H1 (cell line): Measurements from ENCODE around the gene RNF149. TPM values are rescaled to one million over a fixed set of nuclear protein-coding genes. Genes with fewer than 3 reads are reported as not detected.

ENCODE experiments used
- CTCF ChIA-PET: fragments of 300-600 bp; sonication (Branson Sonifier 250); formaldehyde crosslinking; loops from one replicate; lab custom pipeline; 2021; ENCODE audit not compliant: partially characterized antibody; lab: Charles Lee
- POLR2A ChIA-PET: fragments of 300-600 bp; sonication (Branson Sonifier 250); formaldehyde crosslinking; loops from one replicate; lab custom pipeline; 2021; ENCODE audit warnings: inconsistent platforms; ENCODE audit not compliant: partially characterized antibody; lab: Charles Lee
- DNase-seq, 2 experiments: peaks; one replicate each; pipeline versions ENCODE4 v3.0.0 to v3.0.0-alpha.2; 2010 to 2022; ENCODE audit warnings: low spot score in 2 of 2, low read depth in 1 of 2, mixed read lengths in 1 of 2
- FAIRE-seq: peaks from 2 replicates; lab custom pipeline; 2011; peaks lifted over from hg19 to GRCh38; lab: Jason Lieb, UNC
- H2AFZ ChIP-seq: 2 replicates; pipeline ENCODE4 v1.8.1; 2012; ENCODE audit warnings: low read length, inconsistent platforms
- H2AK5ac ChIP-seq: 2 replicates; pipeline ENCODE4 v1.6.1; 2013; ENCODE audit warnings: low read depth, low read length
- H2BK120ac ChIP-seq: replicated peaks from 2 replicates; pipeline ENCODE3; 2013; ENCODE audit warnings: low read depth, low read length, inconsistent platforms
- H2BK12ac ChIP-seq: 2 replicates; pipeline ENCODE4 v1.6.1; 2013; ENCODE audit warnings: low read depth, low read length
- H2BK15ac ChIP-seq: 2 replicates; pipeline ENCODE4 v1.6.1; 2013; ENCODE audit warnings: low read length
- H2BK20ac ChIP-seq: 2 replicates; pipeline ENCODE4 v1.6.1; 2013; ENCODE audit warnings: low read length
- H2BK5ac ChIP-seq: 2 replicates; pipeline ENCODE4 v1.6.1; 2013; ENCODE audit warnings: low read depth, low read length
- H3K14ac ChIP-seq: 2 replicates; pipeline ENCODE4 v1.6.1; 2013; ENCODE audit warnings: inconsistent platforms; ENCODE audit not compliant: insufficient read length
- H3K18ac ChIP-seq: 2 replicates; pipeline ENCODE4 v1.6.1; 2013; ENCODE audit warnings: low read length; ENCODE audit errors: extremely low read depth
- H3K23ac ChIP-seq: 2 replicates; pipeline ENCODE4 v1.6.1; 2013; ENCODE audit warnings: inconsistent platforms; ENCODE audit not compliant: insufficient read length
- H3K23me2 ChIP-seq: 2 replicates; pipeline ENCODE4 v1.6.1; 2013; ENCODE audit warnings: low read depth, low read length
- H3K27ac ChIP-seq: 2 replicates; pipeline ENCODE4 v1.6.1; 2011; ENCODE audit warnings: low read depth, low read length, inconsistent platforms
- H3K27me3 ChIP-seq, 4 experiments: replicated peaks in 1 of 4; 1 replicate in 1 of 4; 2 replicates in 3 of 4; pipeline versions ENCODE4 v1.6.1 to v1.8.1; 2011 to 2013; ENCODE audit warnings: low read length in 3 of 4, mild to moderate bottlenecking in 3 of 4, inconsistent platforms in 2 of 4, mixed read lengths in 2 of 4, moderate library complexity in 1 of 4; ENCODE audit not compliant: control insufficient read depth in 3 of 4, insufficient read depth in 3 of 4; ENCODE audit errors: extremely low read depth in 1 of 4
- H3K36me3 ChIP-seq, 4 experiments: 2 replicates each; pipeline versions ENCODE4 v1.6.1 to v1.8.1; 2011 to 2013; ENCODE audit warnings: mild to moderate bottlenecking in 4 of 4, low read length in 3 of 4, moderate library complexity in 2 of 4, control low read depth in 1 of 4, inconsistent platforms in 1 of 4; ENCODE audit not compliant: insufficient read depth in 4 of 4, control insufficient read depth in 2 of 4
- H3K4ac ChIP-seq: replicated peaks from 2 replicates; pipeline ENCODE3; 2013; ENCODE audit warnings: low read length, low read depth, mixed read lengths, inconsistent platforms; ENCODE audit not compliant: insufficient read length
- H3K4me1 ChIP-seq, 4 experiments: replicated peaks in 1 of 4; 1 replicate in 1 of 4; 2 replicates in 3 of 4; pipeline versions ENCODE4 v1.6.1 to v1.8.1; 2011 to 2013; ENCODE audit warnings: low read length in 3 of 4, inconsistent platforms in 2 of 4, mixed read lengths in 1 of 4; ENCODE audit not compliant: insufficient read depth in 4 of 4, control insufficient read depth in 3 of 4
- H3K4me2 ChIP-seq, 2 experiments: 2 replicates each; pipeline versions ENCODE4 v1.6.1 to v1.8.1; 2011 to 2013; ENCODE audit warnings: low read depth in 2 of 2, low read length in 2 of 2, control low read depth in 1 of 2, inconsistent platforms in 1 of 2, mild to moderate bottlenecking in 1 of 2; ENCODE audit not compliant: insufficient read depth in 1 of 2
- H3K4me3 ChIP-seq, 4 experiments: fragments of 200-600, 300-600 bp in 1 of 4; sonication (generic), shearing (Covaris generic), sonication (Bioruptor Twin) in 1 of 4; 2 replicates each; pipeline versions ENCODE4 v1.5.1 to v1.8.1; 2011 to 2016; ENCODE audit warnings: low read length in 4 of 4, low read depth in 3 of 4, control low read depth in 2 of 4, inconsistent platforms in 2 of 4, mild to moderate bottlenecking in 2 of 4, mixed read lengths in 1 of 4, moderate library complexity in 1 of 4; ENCODE audit not compliant: insufficient read depth in 2 of 4; ENCODE audit errors: extremely low read depth in 1 of 4
- H3K56ac ChIP-seq: replicated peaks from 2 replicates; pipeline ENCODE3; 2013; ENCODE audit warnings: low read depth, mild to moderate bottlenecking, mixed read lengths, low read length, inconsistent platforms; ENCODE audit not compliant: insufficient read length
- H3K79me1 ChIP-seq: 2 replicates; pipeline ENCODE4 v1.6.1; 2013; ENCODE audit warnings: low read depth, low read length, control low read depth
- H3K79me2 ChIP-seq, 2 experiments: 2 replicates each; pipeline versions ENCODE4 v1.6.1 to v1.8.1; 2012 to 2013; ENCODE audit warnings: low read length in 2 of 2, mild to moderate bottlenecking in 2 of 2, inconsistent platforms in 1 of 2; ENCODE audit not compliant: insufficient read depth in 2 of 2, control insufficient read depth in 1 of 2
- H3K9ac ChIP-seq, 4 experiments: replicated peaks in 1 of 4; 1 replicate in 1 of 4; 2 replicates in 3 of 4; pipeline versions ENCODE4 v1.6.1 to v1.8.1; 2011 to 2013; ENCODE audit warnings: low read depth in 3 of 4, low read length in 3 of 4, control low read depth in 2 of 4, mild to moderate bottlenecking in 2 of 4, moderate library complexity in 2 of 4, inconsistent platforms in 1 of 4; ENCODE audit errors: extremely low read depth in 1 of 4
- H3K9me3 ChIP-seq, 2 experiments: 2 replicates each; pipeline versions ENCODE4 v1.6.1 to v1.8.1; 2012 to 2013; ENCODE audit warnings: mild to moderate bottlenecking in 2 of 2, moderate library complexity in 2 of 2, control low read depth in 1 of 2, inconsistent platforms in 1 of 2, low read depth in 1 of 2, low read length in 1 of 2, mixed read lengths in 1 of 2; ENCODE audit not compliant: insufficient read depth in 2 of 2
- H4K20me1 ChIP-seq, 2 experiments: replicated peaks in 1 of 2; 2 replicates each; pipeline versions ENCODE3 to v1.8.1; 2011 to 2013; ENCODE audit warnings: inconsistent platforms in 2 of 2, low read length in 2 of 2, mild to moderate bottlenecking in 1 of 2; ENCODE audit not compliant: insufficient read depth in 2 of 2, control insufficient read depth in 1 of 2
- H4K5ac ChIP-seq: 2 replicates; pipeline ENCODE4 v1.6.1; 2013; ENCODE audit warnings: low read length, low read depth, mixed read lengths, inconsistent platforms; ENCODE audit not compliant: insufficient read length
- H4K8ac ChIP-seq: 2 replicates; pipeline ENCODE4 v1.8.0; 2013; ENCODE audit warnings: mild to moderate bottlenecking, moderate library complexity, low read length, inconsistent platforms; ENCODE audit not compliant: insufficient read depth; ENCODE audit errors: extremely low read depth
- H4K91ac ChIP-seq: replicated peaks from 2 replicates; pipeline ENCODE3; 2013; ENCODE audit warnings: low read length, mixed read lengths, inconsistent platforms; ENCODE audit not compliant: insufficient read length
- ASH2L ChIP-seq: fragments of 200-600, 300-600 bp; sonication (generic); IDR thresholded peaks from one replicate; pipeline ENCODE4 v1.7.1; 2017; ENCODE audit warnings: low read length
- CHD2 ChIP-seq: IDR thresholded peaks from 2 replicates; pipeline ENCODE4 v1.6.1; 2012; ENCODE audit warnings: low read length, improper control_type of control experiment
- CREB1 ChIP-seq: IDR thresholded peaks from 2 replicates; pipeline ENCODE4 v1.6.1; 2012; ENCODE audit warnings: inconsistent platforms
- HDAC6 ChIP-seq: IDR thresholded peaks from one replicate; pipeline ENCODE4 v1.7.1; 2012; ENCODE audit warnings: low read depth, mild to moderate bottlenecking, inconsistent platforms, low read length, moderate library complexity
- JUN ChIP-seq: IDR thresholded peaks from 2 replicates; pipeline ENCODE4 v1.6.1; 2011; ENCODE audit warnings: low read depth, mild to moderate bottlenecking, improper control_type of control experiment, low read length
- POLR2A ChIP-seq, 2 experiments: IDR thresholded peaks; 1 replicate in 1 of 2; 2 replicates in 1 of 2; pipeline ENCODE4 v1.6.1; 2011; ENCODE audit warnings: low read depth in 2 of 2, low read length in 2 of 2, mild to moderate bottlenecking in 2 of 2; ENCODE audit errors: control extremely low read depth in 1 of 2
- RBBP5 ChIP-seq: IDR thresholded peaks from 2 replicates; pipeline ENCODE4 v1.7.1; 2012; ENCODE audit warnings: low read depth, mild to moderate bottlenecking, inconsistent platforms, low read length, moderate library complexity, borderline replicate concordance
- RXRA ChIP-seq: IDR thresholded peaks from 2 replicates; pipeline ENCODE4 v1.6.1; 2011; ENCODE audit warnings: low read depth, mild to moderate bottlenecking, low read length, moderate library complexity; ENCODE audit not compliant: insufficient read depth
- SRF ChIP-seq: IDR thresholded peaks from 2 replicates; pipeline ENCODE4 v1.6.1; 2011; ENCODE audit warnings: mild to moderate bottlenecking, low read depth, low read length, moderate library complexity
- TAF7 ChIP-seq: optimal IDR thresholded peaks from 2 replicates; pipeline ENCODE3; 2011; ENCODE audit warnings: low read depth, mild to moderate bottlenecking, inconsistent platforms, low read length, moderate library complexity, borderline replicate concordance
- USF2 ChIP-seq: IDR thresholded peaks from 2 replicates; pipeline ENCODE4 v1.6.1; 2011; ENCODE audit warnings: low read length, improper control_type of control experiment
- ZNF274 ChIP-seq: IDR thresholded peaks from 2 replicates; pipeline ENCODE4 v1.7.0; 2012; ENCODE audit warnings: low read length, borderline replicate concordance; ENCODE audit errors: extremely low read depth
- WGBS, 2 experiments: shearing (Covaris generic) in 1 of 2; methylation state at CpG; one replicate each; pipeline versions ENCODE4 v1.1.6 to v1.1.7; 2013 to 2015; ENCODE audit warnings: low lambda C conversion rate in 2 of 2, mixed read lengths in 2 of 2, inconsistent platforms in 1 of 2, low coverage in 1 of 2, missing lambda C conversion rate in 1 of 2; ENCODE audit not compliant: insufficient replicate concordance in 2 of 2, insufficient coverage in 1 of 2, insufficient read length in 1 of 2; ENCODE audit errors: extremely low coverage in 1 of 2, missing lambda C conversion rate in 1 of 2; 5-methylcytosine and 5-hydroxymethylcytosine counted together
- polyA plus RNA-seq, 7 experiments: library from polyadenylated mRNA; depleted of rRNA in 3 of 7; stranded (reverse) in 5 of 7; unstranded in 2 of 7; fragments of >200 nt in 5 of 7; fragments of 200-250 nt in 2 of 7; gene quantifications; 1 replicate in 5 of 7; 2 replicates in 1 of 7; 4 replicates in 1 of 7; pipeline versions ENCODE4 v1.2.1 to v1.2.3, GENCODE V29; 2011 to 2013; ENCODE audit warnings: missing spikeins in 2 of 7, mixed read lengths in 2 of 7
- total RNA-seq: library from RNA; stranded (reverse); fragmentation: NEBNext Ultra II Directional; extraction: Animal tissue kit (Norgen Biotek cat#: 25700); gene quantifications from 2 replicates; pipeline ENCODE4 v1.2.1, GENCODE V29; 2021

RNF149 gene
- total and polyA plus RNA-seq, 2 of the 8 experiments (the other 6 are each of a cell fraction or from before 2014, with no cell fraction given): 16.6 to 28.2 TPM

GRCh38 chr2:101351207-101351606 lies 42.7 kb upstream of the RNF149 start:
- no peaks in the 10 kb centered on the region for H3K9me3 ChIP-seq
- H2BK20ac ChIP-seq: no peak overlapping the region
- H2AK5ac ChIP-seq: 0 out of 2 replicates have a peak overlapping the region, but pooled peaks have one; percentile 3
- ChIA-PET CTCF (interaction anchor here (1.1 to 6.4 kb wide), 14 partner anchors 10 to 62 kb away, joined by 3 to 33 read pairs (median 6); partner anchors contain the start of gene CREG2), POLR2A (interaction anchor here (1.0 kb wide), 1 partner anchor 10 kb away, joined by 3 read pairs; no protein-coding TSS in a partner anchor)
- H2BK12ac ChIP-seq: no peak overlapping the region
- H3K27me3 ChIP-seq: no peaks in the 10 kb centered on the region
- H2BK5ac ChIP-seq: no peak overlapping the region; the same call in 1 of the 2 replicates
- H3K4ac ChIP-seq: no peak overlapping the region
- H3K36me3 ChIP-seq: no peaks in the 10 kb centered on the region
- no peak overlapping the region for H3K4me3 ChIP-seq
- H4K20me1 ChIP-seq: no peaks in the 10 kb centered on the region
- H3K79me2 ChIP-seq: no peaks in the 10 kb centered on the region
- H3K14ac ChIP-seq: no peak overlapping the region
- H3K79me1 ChIP-seq: no peaks in the 10 kb centered on the region
- TF ChIP-seq TAF7 (no peak), ZNF274 (no peak), ASH2L (no peak), USF2 (no peak), RXRA (no peak), POLR2A (IDR thresholded peaks at IDR 0.05; ENCODE audit: control extremely low read depth in 1 of 2, low read depth in 2 of 2, low read length in 2 of 2) (no peak), RBBP5 (no peak), SRF (no peak), HDAC6 (no peak), CHD2 (no peak), JUN (no peak), CREB1 (no peak)
- no peak overlapping the region for H3K9ac ChIP-seq
- WGBS, 2 experiments: 88% methylated on average over 7 of the region's 7 CpGs; no CpG with 5 or more reads in 1 of the 2 experiments
- H3K23me2 ChIP-seq: no peaks in the 10 kb centered on the region
- no peak overlapping the region for H4K5ac ChIP-seq
- H4K91ac ChIP-seq: no peak overlapping the region
- H3K4me1 ChIP-seq: peaks cover 0 to 5% (median under 1%) of the 10 kb centered on the region in 4 experiments; a peak in 3 of 7 replicates
- H3K4me2 ChIP-seq: no peak overlapping the region
- no peak overlapping the region for H3K56ac ChIP-seq
- no peak overlapping the region for H2AFZ ChIP-seq
- no peak overlapping the region for H4K8ac ChIP-seq
- no peak overlapping the region for H2BK120ac ChIP-seq
- H3K18ac ChIP-seq: no peak overlapping the region
- DNase-seq: no peak
- H3K23ac ChIP-seq: no peak overlapping the region
- H3K27ac ChIP-seq: no peak overlapping the region
- FAIRE-seq: no peak
- H2BK15ac ChIP-seq: no peak overlapping the region
